ENCODE measurements around the gene SOCS6.

Gene SOCS6

DNA sequence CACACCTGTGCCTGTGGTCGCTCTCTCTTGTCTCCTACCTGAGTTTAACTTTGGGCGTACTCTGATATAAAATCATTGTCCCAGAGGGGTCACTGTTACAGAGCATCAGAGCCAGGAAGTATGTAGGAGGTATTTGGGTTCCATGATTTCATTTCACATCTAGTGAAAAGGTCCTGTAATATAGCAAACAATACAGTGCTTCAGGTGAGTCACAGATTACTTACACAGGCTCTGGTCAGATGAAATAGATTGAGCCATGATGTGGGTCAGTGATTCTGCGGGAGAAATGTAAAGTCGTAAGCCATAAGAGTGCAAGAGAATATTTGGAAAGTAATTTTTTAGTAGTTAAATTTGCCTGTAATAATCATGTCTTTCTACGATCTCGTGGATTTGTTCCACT is 70.2 kb downstream of the SOCS6 start:
- Histone ChIP-seq H2AFZ (ENCODE audit: low read depth, low read length) (no peak overlapping the region), H3K79me2 (ENCODE audit: low read length) (no peaks in the 10 kb centered on the region), H3K27me3 (ENCODE audit: low read depth, low read length) (no peaks in the 10 kb centered on the region), H3K4me1 (ENCODE audit: low read length) (peaks cover 22% of the 10 kb centered on the region), H3K4me3 (ENCODE audit: low read length) (no peak overlapping the region), H3K9ac (ENCODE audit: low read length) (no peak overlapping the region), H3K36me3 (replicated peaks; ENCODE audit: low read depth, low read length) (peaks cover 13% of the 10 kb centered on the region), H3K9me3 (ENCODE audit: insufficient read depth, low read length) (peaks cover 10% of the 10 kb centered on the region), H3K27ac (ENCODE audit: low read length) (no peak overlapping the region), H3K4me2 (ENCODE audit: low read length) (no peak overlapping the region), H4K20me1 (ENCODE audit: insufficient read depth, low read length) (no peaks in the 10 kb centered on the region)
- no peak for TF ChIP-seq EZH2phosphoT487 (IDR thresholded peaks at IDR 0.05; ENCODE audit: low read depth)
- TF ChIP-seq, protein P1, sequence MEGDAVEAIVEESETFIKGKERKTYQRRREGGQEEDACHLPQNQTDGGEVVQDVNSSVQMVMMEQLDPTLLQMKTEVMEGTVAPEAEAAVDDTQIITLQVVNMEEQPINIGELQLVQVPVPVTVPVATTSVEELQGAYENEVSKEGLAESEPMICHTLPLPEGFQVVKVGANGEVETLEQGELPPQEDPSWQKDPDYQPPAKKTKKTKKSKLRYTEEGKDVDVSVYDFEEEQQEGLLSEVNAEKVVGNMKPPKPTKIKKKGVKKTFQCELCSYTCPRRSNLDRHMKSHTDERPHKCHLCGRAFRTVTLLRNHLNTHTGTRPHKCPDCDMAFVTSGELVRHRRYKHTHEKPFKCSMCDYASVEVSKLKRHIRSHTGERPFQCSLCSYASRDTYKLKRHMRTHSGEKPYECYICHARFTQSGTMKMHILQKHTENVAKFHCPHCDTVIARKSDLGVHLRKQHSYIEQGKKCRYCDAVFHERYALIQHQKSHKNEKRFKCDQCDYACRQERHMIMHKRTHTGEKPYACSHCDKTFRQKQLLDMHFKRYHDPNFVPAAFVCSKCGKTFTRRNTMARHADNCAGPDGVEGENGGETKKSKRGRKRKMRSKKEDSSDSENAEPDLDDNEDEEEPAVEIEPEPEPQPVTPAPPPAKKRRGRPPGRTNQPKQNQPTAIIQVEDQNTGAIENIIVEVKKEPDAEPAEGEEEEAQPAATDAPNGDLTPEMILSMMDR (IDR thresholded peaks at IDR 0.05; ENCODE audit: low read depth, low read length): no peak

DNA sequence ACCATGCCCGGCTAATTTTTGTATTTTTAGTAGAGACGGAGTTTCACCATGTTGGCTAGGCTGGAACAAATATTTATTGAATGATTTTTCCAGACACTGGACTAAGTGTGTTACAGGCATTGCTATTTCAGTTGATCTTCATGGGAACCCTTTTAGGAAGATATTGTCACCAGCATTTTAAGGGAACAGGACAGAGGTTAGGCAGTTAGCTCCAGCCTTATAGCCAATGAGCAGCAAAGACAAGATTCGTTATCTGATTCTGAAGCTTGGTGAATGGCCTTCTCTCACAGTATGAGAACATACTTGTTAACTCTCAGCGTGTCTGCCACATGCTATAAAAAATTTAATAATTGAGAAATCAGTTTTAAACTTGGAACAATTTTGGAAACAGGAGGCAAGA is 73.4 kb downstream of the SOCS6 start:
- Histone ChIP-seq H3K36me3 (replicated peaks; ENCODE audit: low read depth, low read length) (no peaks in the 10 kb centered on the region), H3K27ac (ENCODE audit: low read length) (no peak overlapping the region), H3K79me2 (ENCODE audit: low read length) (no peaks in the 10 kb centered on the region), H3K4me2 (ENCODE audit: low read length) (no peak overlapping the region), H3K4me3 (ENCODE audit: low read length) (no peak overlapping the region), H4K20me1 (ENCODE audit: insufficient read depth, low read length) (no peaks in the 10 kb centered on the region), H3K9me3 (ENCODE audit: insufficient read depth, low read length) (no peaks in the 10 kb centered on the region), H3K27me3 (ENCODE audit: low read depth, low read length) (no peaks in the 10 kb centered on the region), H3K4me1 (ENCODE audit: low read length) (peaks cover 21% of the 10 kb centered on the region), H3K9ac (ENCODE audit: low read length) (no peak overlapping the region), H2AFZ (ENCODE audit: low read depth, low read length) (no peak overlapping the region)
- TF ChIP-seq, protein P1 (IDR thresholded peaks at IDR 0.05; ENCODE audit: low read depth, low read length): no peak
- TF ChIP-seq EZH2phosphoT487 (IDR thresholded peaks at IDR 0.05; ENCODE audit: low read depth): no peak

DNA sequence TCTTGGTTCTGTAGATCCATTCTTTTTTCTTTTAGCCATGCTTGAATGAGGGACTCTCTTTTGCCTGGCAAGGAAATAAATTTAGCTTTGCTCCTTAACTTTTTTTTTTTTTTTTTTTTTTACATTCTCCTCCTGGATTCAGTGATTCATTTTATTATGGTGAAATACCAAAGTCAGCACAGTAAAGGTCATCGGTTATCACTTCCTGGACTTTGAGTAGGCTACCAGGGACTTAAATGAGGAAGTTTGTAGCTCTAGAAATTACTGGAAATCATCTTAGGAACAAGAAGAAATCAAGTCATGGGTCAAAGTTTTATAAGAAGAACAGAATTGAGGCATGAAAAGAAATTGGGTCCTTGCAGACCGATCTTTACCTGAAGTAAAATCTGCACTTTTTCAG is 75.0 kb downstream of the SOCS6 start:
- Histone ChIP-seq H3K4me1 (ENCODE audit: low read length) (peaks cover 7% of the 10 kb centered on the region), H3K9me3 (ENCODE audit: insufficient read depth, low read length) (no peaks in the 10 kb centered on the region), H2AFZ (ENCODE audit: low read depth, low read length) (no peak overlapping the region), H3K9ac (ENCODE audit: low read length) (no peak overlapping the region), H3K36me3 (replicated peaks; ENCODE audit: low read depth, low read length) (no peaks in the 10 kb centered on the region), H3K27ac (ENCODE audit: low read length) (no peak overlapping the region), H4K20me1 (ENCODE audit: insufficient read depth, low read length) (no peaks in the 10 kb centered on the region), H3K79me2 (ENCODE audit: low read length) (no peaks in the 10 kb centered on the region), H3K4me3 (ENCODE audit: low read length) (no peak overlapping the region), H3K27me3 (ENCODE audit: low read depth, low read length) (no peaks in the 10 kb centered on the region), H3K4me2 (ENCODE audit: low read length) (no peak overlapping the region)
- TF ChIP-seq, protein P1 (IDR thresholded peaks at IDR 0.05; ENCODE audit: low read depth, low read length): no peak
- no peak for TF ChIP-seq EZH2phosphoT487 (IDR thresholded peaks at IDR 0.05; ENCODE audit: low read depth)

DNA sequence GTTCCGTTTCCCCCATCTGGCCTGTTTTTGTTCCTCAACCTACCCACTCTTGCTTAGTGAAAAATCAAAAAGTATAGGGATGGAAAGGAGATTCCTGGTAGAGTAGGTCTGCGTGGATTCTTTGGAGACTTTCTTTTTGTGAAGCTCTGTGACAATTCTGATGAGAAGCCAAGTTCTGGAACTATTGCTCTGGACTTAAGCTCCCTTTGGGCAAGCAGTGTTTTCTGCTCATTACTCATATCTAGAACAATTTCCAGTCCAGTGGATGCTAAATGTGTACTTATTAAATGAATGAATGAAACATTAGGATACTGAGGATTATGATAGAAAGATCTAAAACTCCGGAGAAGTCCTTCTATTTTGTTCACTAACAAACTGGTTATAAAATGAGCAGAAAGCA is 76.5 kb downstream of the SOCS6 start:
- no peak overlapping the region for H3K4me3 ChIP-seq (ENCODE audit: low read length)
- no peak overlapping the region for H3K4me2 ChIP-seq (ENCODE audit: low read length)
- peaks cover 7% of the 10 kb centered on the region for H3K4me1 ChIP-seq (ENCODE audit: low read length)
- H3K79me2 ChIP-seq (ENCODE audit: low read length): no peaks in the 10 kb centered on the region
- no peak overlapping the region for H3K9ac ChIP-seq (ENCODE audit: low read length)
- H3K9me3 ChIP-seq (ENCODE audit: insufficient read depth, low read length): no peaks in the 10 kb centered on the region
- no peak overlapping the region for H2AFZ ChIP-seq (ENCODE audit: low read depth, low read length)
- TF ChIP-seq, protein P1 (IDR thresholded peaks at IDR 0.05; ENCODE audit: low read depth, low read length): no peak
- no peaks in the 10 kb centered on the region for H3K36me3 ChIP-seq (replicated peaks; ENCODE audit: low read depth, low read length)
- no peak overlapping the region for H3K27ac ChIP-seq (ENCODE audit: low read length)
- no peaks in the 10 kb centered on the region for H4K20me1 ChIP-seq (ENCODE audit: insufficient read depth, low read length)
- H3K27me3 ChIP-seq (ENCODE audit: low read depth, low read length): no peaks in the 10 kb centered on the region

Measured in OCI-LY3 (cell line).